HG03442 (cell line): ENCODE data around the gene TCL1A.
"Not testable (repeated sequence)": the region's sequence is repeated elsewhere in the genome, so short reads cannot be mapped to it uniquely, and the experiment has no call there.

Experiments
- ATAC-seq: cut with Tn5 transposase; IDR thresholded peaks from one replicate; pipeline ENCODE4 v1.9.1; 2021; ENCODE audit warnings: mild to moderate bottlenecking, moderate library complexity; ENCODE audit not compliant: unreplicated experiment

TCL1A gene

GRCh38 chr14:95679148-95679815 is 34.6 kb downstream of the TCL1A start:
- no peak for ATAC-seq

GRCh38 chr14:95677179-95677835 is 36.6 kb downstream of the TCL1A start:
- ATAC-seq: no peak

- no peak for ATAC-seq
Measured at GRCh38 chr14:95675486-95675885, 38.4 kb downstream of the TCL1A start.

- no peak for ATAC-seq
Measured at GRCh38 chr14:95674613-95675012, 39.3 kb downstream of the TCL1A start.

- no peak for ATAC-seq
Measured at GRCh38 chr14:95668235-95668772, 45.6 kb downstream of the TCL1A start.

- ATAC-seq: no peak
Measured at GRCh38 chr14:95667249-95667693, 46.7 kb downstream of the TCL1A start.

GRCh38 chr14:95666450-95666849 is 47.5 kb downstream of the TCL1A start:
- no peak for ATAC-seq

GRCh38 chr14:95665530-95665929 is 48.4 kb downstream of the TCL1A start:
- not testable (repeated sequence) for ATAC-seq

- peak; percentile 36 for ATAC-seq
Measured at GRCh38 chr14:95664546-95664945, 49.4 kb downstream of the TCL1A start.

- no peak for ATAC-seq
Measured at GRCh38 chr14:95664066-95664465, 49.9 kb downstream of the TCL1A start.

- ATAC-seq: no peak
Measured at GRCh38 chr14:95663226-95663797, 50.6 kb downstream of the TCL1A start.

GRCh38 chr14:95662376-95663186 is 51.3 kb downstream of the TCL1A start:
- ATAC-seq: peak; percentile 32

- no peak for ATAC-seq
Measured at GRCh38 chr14:95660651-95661515, 53.0 kb downstream of the TCL1A start.

- ATAC-seq: no peak
Measured at GRCh38 chr14:95659990-95660385, 53.9 kb downstream of the TCL1A start.
